Gastrocnemius medialis (tissue), 4 donors: ENCODE measurements around the gene PAQR5. TPM values are rescaled to one million over a fixed set of nuclear protein-coding genes. Genes with fewer than 3 reads are reported as not detected.

ENCODE experiments used
- ATAC-seq, 2 donors: fragments of 150-250 bp; one replicate each; pipeline ENCODE4 v1.9.1; 2016
- DNase-seq, 2 donors: peaks; one replicate each; pipeline ENCODE4 v3.0.0-alpha.2; 2019
- H3K27ac ChIP-seq, 4 donors: fragments of 200-600 bp; sonication (generic); 1 replicate in 1 of 4; 2 replicates in 3 of 4; pipeline ENCODE4 v1.5.1; 2016 to 2018; ENCODE audit warnings: mild to moderate bottlenecking in 2 of 4, moderate library complexity in 1 of 4
- H3K27me3 ChIP-seq, 3 donors: fragments of 200-600 bp; sonication (generic) in 2 of 3; 1 replicate in 1 of 3; 2 replicates in 2 of 3; pipeline versions ENCODE4 v1.5.1 to v1.6.0; 2016 to 2019; ENCODE audit warnings: mild to moderate bottlenecking in 1 of 3, moderate library complexity in 1 of 3
- H3K36me3 ChIP-seq, 2 donors: fragments of 200-600 bp; sonication (generic) in 1 of 2; one replicate each; pipeline ENCODE4 v1.5.1; 2017 to 2018
- H3K4me1 ChIP-seq, 2 donors: fragments of 200-600 bp; sonication (generic) in 1 of 2; one replicate each; pipeline ENCODE4 v1.5.1; 2016 to 2017; ENCODE audit warnings: mild to moderate bottlenecking in 2 of 2
- H3K4me3 ChIP-seq, 4 donors: fragments of 200-600 bp; sonication (generic) in 3 of 4; 1 replicate in 1 of 4; 2 replicates in 3 of 4; pipeline ENCODE4 v1.5.1; 2016 to 2019; ENCODE audit warnings: mild to moderate bottlenecking in 2 of 4
- H3K9me3 ChIP-seq, 3 donors: fragments of 200-600 bp; sonication (generic) in 2 of 3; 1 replicate in 1 of 3; 2 replicates in 2 of 3; pipeline ENCODE4 v1.5.1; 2016 to 2019
- POLR2A ChIP-seq, 2 donors: fragments of 450-650 bp; IDR thresholded peaks; one replicate each; pipeline ENCODE4 v1.6.1; 2017; ENCODE audit warnings: antibody characterized with exemption in 2 of 2, mild to moderate bottlenecking in 2 of 2, moderate library complexity in 2 of 2
- in situ Hi-C, 4 donors: fragments of 200-750 bp; cut with MboI; loops; one replicate each; pipeline versions ENCODE4 v1.15.0 to v1.8.0; 2017; ENCODE audit warnings: low sequenced_read_pairs in 4 of 4
- intact Hi-C: fragments of 100-400 bp; cut with DNase I; formaldehyde crosslinking; loops from one replicate; pipeline ENCODE4 v1.15.1; 2023; ENCODE audit warnings: low total_unique reads
- total RNA-seq, 4 donors: library from RNA; depleted of rRNA; stranded (reverse); fragments of >200 nt; gene quantifications; one replicate each; pipeline versions ENCODE4 v1.1.0 to v1.2.3, GENCODE V29; 2016
- TF ChIP-seq, protein P1 (sequence below), 5 experiments: fragments of 450-650 bp in 3 of 5; fragments of 200-600 bp in 2 of 5; sonication (generic) in 2 of 5; IDR thresholded peaks in 4 of 5; conservative IDR thresholded peaks in 1 of 5; 1 replicate in 4 of 5; 2 replicates in 1 of 5; pipeline ENCODE4 v1.5.1; 2016 to 2019; ENCODE audit warnings: antibody characterized with exemption in 5 of 5, mild to moderate bottlenecking in 3 of 5, moderate library complexity in 3 of 5

The PAQR5 gene
- total RNA-seq, 4 donors from 2014 or later: 0.07 to 0.10 (median 0.10) TPM; not detected in 1

DNA sequence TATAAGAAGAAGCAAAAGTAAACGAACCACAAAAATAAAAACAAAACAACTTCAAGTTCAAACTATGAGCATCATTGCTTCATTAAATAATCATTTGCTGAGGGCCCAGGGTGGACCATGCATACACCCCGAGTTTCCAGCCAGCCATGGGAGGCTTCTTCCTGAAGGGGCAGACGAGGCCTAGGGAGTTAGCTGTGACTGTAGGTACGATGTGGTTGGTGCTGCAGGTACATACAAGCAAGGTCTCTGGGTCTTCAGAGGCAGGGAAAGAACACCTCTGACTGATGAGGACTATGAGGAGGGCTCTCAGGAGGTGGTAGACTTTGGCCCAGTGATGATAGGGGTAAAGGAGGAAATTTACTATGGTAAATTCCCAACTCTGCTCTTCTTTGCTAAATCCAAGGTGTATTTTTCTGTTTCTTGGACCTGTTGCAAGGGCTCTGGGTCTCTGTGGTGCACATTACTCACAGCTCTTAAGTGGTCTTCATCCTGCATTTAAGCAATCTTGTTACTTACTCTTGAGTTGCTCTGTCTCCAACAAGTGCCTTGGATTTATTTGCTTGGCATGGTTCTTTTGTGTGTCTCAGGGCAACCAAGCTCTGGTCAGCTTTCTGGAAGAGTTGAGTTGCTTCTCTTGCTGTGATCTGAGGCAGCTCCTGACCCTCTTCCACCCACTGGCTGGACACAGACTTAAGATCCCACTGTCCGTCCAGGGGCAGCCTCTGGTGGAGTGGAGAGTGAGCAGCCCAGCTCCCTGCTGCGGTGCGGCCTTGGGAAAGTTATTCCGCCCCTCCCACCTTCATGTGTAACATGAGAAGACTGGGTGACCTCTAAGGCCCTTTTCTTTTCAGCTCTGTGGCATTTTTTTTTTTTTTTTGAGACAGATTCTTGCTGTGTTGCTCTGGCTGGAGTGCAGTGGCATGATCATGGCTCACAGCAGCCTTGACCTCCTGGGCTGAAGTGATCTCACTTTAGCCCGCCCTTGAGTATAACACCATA lies 59.4 kb downstream of the PAQR5 start:
- H3K9me3 ChIP-seq: no peaks in the 10 kb centered on the region
- DNase-seq: no peak
- ATAC-seq: no peak
- H3K4me3 ChIP-seq: no peak overlapping the region
- no peak for TF ChIP-seq POLR2A (IDR thresholded peaks at IDR 0.05)
- TF ChIP-seq, protein P1, sequence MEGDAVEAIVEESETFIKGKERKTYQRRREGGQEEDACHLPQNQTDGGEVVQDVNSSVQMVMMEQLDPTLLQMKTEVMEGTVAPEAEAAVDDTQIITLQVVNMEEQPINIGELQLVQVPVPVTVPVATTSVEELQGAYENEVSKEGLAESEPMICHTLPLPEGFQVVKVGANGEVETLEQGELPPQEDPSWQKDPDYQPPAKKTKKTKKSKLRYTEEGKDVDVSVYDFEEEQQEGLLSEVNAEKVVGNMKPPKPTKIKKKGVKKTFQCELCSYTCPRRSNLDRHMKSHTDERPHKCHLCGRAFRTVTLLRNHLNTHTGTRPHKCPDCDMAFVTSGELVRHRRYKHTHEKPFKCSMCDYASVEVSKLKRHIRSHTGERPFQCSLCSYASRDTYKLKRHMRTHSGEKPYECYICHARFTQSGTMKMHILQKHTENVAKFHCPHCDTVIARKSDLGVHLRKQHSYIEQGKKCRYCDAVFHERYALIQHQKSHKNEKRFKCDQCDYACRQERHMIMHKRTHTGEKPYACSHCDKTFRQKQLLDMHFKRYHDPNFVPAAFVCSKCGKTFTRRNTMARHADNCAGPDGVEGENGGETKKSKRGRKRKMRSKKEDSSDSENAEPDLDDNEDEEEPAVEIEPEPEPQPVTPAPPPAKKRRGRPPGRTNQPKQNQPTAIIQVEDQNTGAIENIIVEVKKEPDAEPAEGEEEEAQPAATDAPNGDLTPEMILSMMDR (IDR thresholded peaks at IDR 0.05 in 4 of 5, conservative IDR thresholded peaks at IDR 0.05 in 1 of 5): no peak
- no peak overlapping the region for H3K27ac ChIP-seq
- no peaks in the 10 kb centered on the region for H3K27me3 ChIP-seq
- H3K36me3 ChIP-seq: no peaks in the 10 kb centered on the region
- in situ Hi-C loops (no loop called here), intact Hi-C loops (no loop called here)
- H3K4me1 ChIP-seq: no peaks in the 10 kb centered on the region

DNA sequence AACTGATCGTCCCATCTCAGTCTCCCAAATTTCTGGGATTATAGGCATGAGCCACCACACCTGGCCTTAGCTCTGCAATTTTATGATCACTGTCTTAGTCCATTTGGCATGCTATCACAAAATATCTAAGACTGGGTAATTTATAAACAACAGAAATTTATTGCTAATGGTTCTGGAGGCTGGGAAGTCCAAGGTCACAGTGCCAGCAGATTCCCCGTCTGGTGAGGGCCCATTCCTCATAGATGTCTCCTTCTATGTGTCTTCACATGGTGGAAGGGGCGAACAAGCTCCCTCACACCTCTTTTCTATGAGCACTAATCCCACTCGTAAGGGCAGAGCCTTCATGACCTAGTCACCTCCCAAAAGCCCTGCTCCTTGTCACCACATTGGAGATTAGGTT lies 60.1 kb downstream of the PAQR5 start:
- H3K36me3 ChIP-seq: no peaks in the 10 kb centered on the region
- in situ Hi-C loops (no loop called here), intact Hi-C loops (no loop called here)
- DNase-seq (no peak), ATAC-seq (no peak)
- H3K27ac ChIP-seq: no peak overlapping the region
- H3K4me3 ChIP-seq: no peak overlapping the region
- TF ChIP-seq, protein P1 (IDR thresholded peaks at IDR 0.05 in 4 of 5, conservative IDR thresholded peaks at IDR 0.05 in 1 of 5): no peak
- TF ChIP-seq POLR2A (IDR thresholded peaks at IDR 0.05): no peak
- no peaks in the 10 kb centered on the region for H3K27me3 ChIP-seq
- no peaks in the 10 kb centered on the region for H3K4me1 ChIP-seq
- H3K9me3 ChIP-seq: no peaks in the 10 kb centered on the region

GRCh38 chr15:69359722-69360121 lies 61.0 kb downstream of the PAQR5 start:
- in situ Hi-C loops: no loop called here
- Histone ChIP-seq H3K9me3 (no peaks in the 10 kb centered on the region), H3K27ac (no peak overlapping the region), H3K36me3 (no peaks in the 10 kb centered on the region), H3K4me1 (no peaks in the 10 kb centered on the region), H3K27me3 (no peaks in the 10 kb centered on the region), H3K4me3 (no peak overlapping the region)
- intact Hi-C loops: no loop called here
- DNase-seq: no peak
- no peak for ATAC-seq
- TF ChIP-seq, protein P1 (IDR thresholded peaks at IDR 0.05 in 4 of 5, conservative IDR thresholded peaks at IDR 0.05 in 1 of 5): no peak

- Histone ChIP-seq H3K27ac (no peak overlapping the region), H3K9me3 (no peaks in the 10 kb centered on the region), H3K4me3 (no peak overlapping the region), H3K27me3 (no peaks in the 10 kb centered on the region), H3K36me3 (no peaks in the 10 kb centered on the region), H3K4me1 (no peaks in the 10 kb centered on the region)
- no peak for TF ChIP-seq POLR2A (IDR thresholded peaks at IDR 0.05)
- TF ChIP-seq, protein P1 (IDR thresholded peaks at IDR 0.05 in 4 of 5, conservative IDR thresholded peaks at IDR 0.05 in 1 of 5): no peak
- DNase-seq (no peak), ATAC-seq (no peak)
- intact Hi-C loops (no loop called here), in situ Hi-C loops (no loop called here)
Measured at GRCh38 chr15:69360642-69361041, 61.9 kb downstream of the PAQR5 start.
